ENCODE data around the gene SIX2.

The SIX2 gene

GRCh38 chr2:44967056-44967455 lies 42.2 kb downstream of the SIX2 start:
- DNase-seq (ENCODE audit: low spot score), result no peak

GRCh38 chr2:44965684-44966083 lies 43.6 kb downstream of the SIX2 start:
- DNase-seq (ENCODE audit: low spot score), result no peak

GRCh38 chr2:44964752-44965236 lies 44.5 kb downstream of the SIX2 start:
- peak; percentile 37 for DNase-seq (ENCODE audit: low spot score)

GRCh38 chr2:44962176-44962695 lies 47.0 kb downstream of the SIX2 start:
- no peak for DNase-seq (ENCODE audit: low spot score)

GRCh38 chr2:44960871-44961270 lies 48.4 kb downstream of the SIX2 start:
- DNase-seq (ENCODE audit: low spot score), result no peak

- DNase-seq (ENCODE audit: low spot score), result no peak
These were observed 49.4 kb downstream of the SIX2 start for GRCh38 chr2:44959855-44960254.

- DNase-seq (ENCODE audit: low spot score), result no peak
These were observed 51.5 kb downstream of the SIX2 start for GRCh38 chr2:44957656-44958327.

GRCh38 chr2:44956843-44957242 lies 52.4 kb downstream of the SIX2 start:
- DNase-seq (ENCODE audit: low spot score), result no peak

GRCh38 chr2:44955593-44956392 lies 53.5 kb downstream of the SIX2 start:
- DNase-seq (ENCODE audit: low spot score), result peak; percentile 62

Measured in kidney tubule cell (primary cell).